K562 (cell line): ENCODE results near the gene AANAT. TPM values are rescaled to one million over a fixed set of nuclear protein-coding genes. Genes with fewer than 3 reads are reported as not detected.

Experiments used
- ATAC-seq: fragments of 200-7000 bp; cut with Tn5 transposase; 3 replicates; pipeline ENCODE4 v1.9.1; 2020; ENCODE audit warnings: moderate library complexity
- BruUV-seq: library from RNA; stranded (reverse); fragments of 400-500 nt; replicated peaks from 2 replicates; lab custom pipeline; 2021; lab: Mats Ljungman, UMichigan
- CTCF ChIA-PET: fragments of 300-600 bp; formaldehyde crosslinking; extraction: SDS; loops from one replicate; lab custom pipeline; 2021; ENCODE audit warnings: low intra/inter-chr PET ratio; lab: Yijun Ruan, JAX
- POLR2A ChIA-PET: fragments of 300-600, 350-650 bp; sonication (Branson Sonifier 250); formaldehyde crosslinking; extraction: SDS; loops from one replicate; lab custom pipeline; 2021; ENCODE audit warnings: antibody characterized with exemption, inconsistent platforms; lab: Yijun Ruan, JAX
- DNase-seq, 4 experiments: peaks; one replicate each; pipeline versions ENCODE4 v3.0.0 to v3.0.0-alpha.2; 2011 to 2018; ENCODE audit warnings: low spot score in 3 of 4, mixed read lengths in 3 of 4; ENCODE audit errors: extremely low read depth in 1 of 4
- FAIRE-seq: peaks from 2 replicates; lab custom pipeline; 2011; peaks lifted over from hg19 to GRCh38; lab: Jason Lieb, UNC
- H2AFZ ChIP-seq: 2 replicates; pipeline ENCODE4 v1.6.0; 2011; ENCODE audit warnings: low read depth, low read length, control low read depth, inconsistent platforms
- H3K27ac ChIP-seq: fragments of 200-600 bp; 3 replicates; pipeline ENCODE4 v1.8.0; 2011; ENCODE audit warnings: low read depth, mild to moderate bottlenecking, control low read depth, inconsistent platforms, low read length, moderate library complexity, mixed read lengths; ENCODE audit errors: extremely low read depth
- H3K27me3 ChIP-seq, 2 experiments: fragments of 300-600 bp in 1 of 2; 2 replicates in 1 of 2; 3 replicates in 1 of 2; pipeline versions ENCODE4 v1.6.0 to v1.8.0; 2011; ENCODE audit warnings: inconsistent platforms in 2 of 2, low read length in 2 of 2, mild to moderate bottlenecking in 1 of 2, mixed read lengths in 1 of 2, moderate library complexity in 1 of 2; ENCODE audit not compliant: control insufficient read depth in 2 of 2, insufficient read depth in 2 of 2
- H3K36me3 ChIP-seq: fragments of 300-600 bp; 3 replicates; pipeline ENCODE4 v1.8.0; 2011; ENCODE audit warnings: mild to moderate bottlenecking, low read length, inconsistent platforms; ENCODE audit not compliant: control insufficient read depth, insufficient read depth
- H3K4me1 ChIP-seq, 2 experiments: fragments of 200-600 bp in 1 of 2; replicated peaks in 1 of 2; 2 replicates in 1 of 2; 3 replicates in 1 of 2; pipeline versions ENCODE4 v1.5.1 to v1.8.0; 2011; ENCODE audit warnings: inconsistent platforms in 2 of 2, low read length in 2 of 2, mild to moderate bottlenecking in 1 of 2, mixed read lengths in 1 of 2, moderate library complexity in 1 of 2; ENCODE audit not compliant: control insufficient read depth in 2 of 2, insufficient read depth in 2 of 2
- H3K4me2 ChIP-seq: 2 replicates; pipeline ENCODE4 v1.6.1; 2011; ENCODE audit warnings: low read length, control low read depth, inconsistent platforms, mixed read lengths; ENCODE audit not compliant: insufficient read depth
- H3K4me3 ChIP-seq: fragments of 200-600 bp; sonication (generic), shearing (Covaris generic); 2 replicates; pipeline ENCODE4 v1.5.1; 2016; ENCODE audit warnings: control low read depth, inconsistent platforms
- H3K79me2 ChIP-seq: fragments of 200-600 bp; 3 replicates; pipeline ENCODE4 v1.8.0; 2011; ENCODE audit warnings: low read length, inconsistent platforms; ENCODE audit not compliant: control insufficient read depth, insufficient read depth
- H3K9ac ChIP-seq, 2 experiments: 2 replicates each; pipeline versions ENCODE4 v1.6.0 to v1.6.1; 2011; ENCODE audit warnings: low read depth in 2 of 2, low read length in 2 of 2, control low read depth in 1 of 2, inconsistent platforms in 1 of 2, mild to moderate bottlenecking in 1 of 2, mixed read lengths in 1 of 2; ENCODE audit not compliant: insufficient read depth in 1 of 2
- H3K9me1 ChIP-seq: one replicate; pipeline ENCODE4 v1.6.0; 2011; ENCODE audit warnings: inconsistent platforms, mild to moderate bottlenecking, low read length, moderate library complexity; ENCODE audit not compliant: control insufficient read depth, insufficient read depth
- H3K9me3 ChIP-seq: replicated peaks from 2 replicates; pipeline ENCODE4 v1.5.1; 2011; ENCODE audit warnings: low read depth, low read length, inconsistent platforms; ENCODE audit not compliant: control insufficient read depth, insufficient read depth
- H4K20me1 ChIP-seq: replicated peaks from 2 replicates; pipeline ENCODE4 v1.6.1; 2011; ENCODE audit warnings: low read length, inconsistent platforms, mixed read lengths; ENCODE audit not compliant: control insufficient read depth, insufficient read depth
- KLF10 ChIP-seq: fragments of 250-450 bp; sonication (Bioruptor Pico); IDR thresholded peaks from 2 replicates; pipeline ENCODE4 v1.6.1; 2021; ENCODE audit warnings: matching md5 sums
- NFATC3 ChIP-seq: fragments of 450-650 bp; IDR thresholded peaks from 2 replicates; pipeline ENCODE4 v1.6.1; 2017; ENCODE audit warnings: mild to moderate bottlenecking
- ZNF224 ChIP-seq: sonication (generic); formaldehyde crosslinking; IDR thresholded peaks from 2 replicates; pipeline ENCODE4 v1.8.0; 2022; ENCODE audit warnings: mild to moderate bottlenecking, missing genetic modification reagents
- WGBS: fragments of 100-300 bp; shearing (Covaris generic); methylation state at CpG from one replicate; pipeline ENCODE4 v1.1.6; 2016; ENCODE audit warnings: low coverage, mixed read lengths; ENCODE audit not compliant: insufficient coverage; ENCODE audit errors: missing lambda C conversion rate; 5-methylcytosine and 5-hydroxymethylcytosine counted together
- in situ Hi-C: fragments of 300-500 bp; cut with MboI; formaldehyde crosslinking; loops from 4 replicates; pipeline ENCODE4 v1.15.0; 2018; ENCODE audit warnings: inconsistent platforms, mixed read lengths
- intact Hi-C: fragments of 100-400 bp; cut with micrococcal nuclease; formaldehyde crosslinking; loops from 2 replicates; pipeline ENCODE4 v1.14.2; 2022
- polyA plus RNA-seq, 8 experiments: library from polyadenylated mRNA; depleted of rRNA in 4 of 8; stranded (reverse) in 5 of 8; unstranded in 3 of 8; fragments of >200 nt; fragmentation: Nextera tagmentation in 2 of 8; fragmentation: Illumina TruSeq in 1 of 8; extraction: Ambion mirVana in 2 of 8; extraction: Trizol in 1 of 8; gene quantifications; 2 replicates each; pipeline versions ENCODE4 v1.2.1 to v1.2.3, GENCODE V29; 2011 to 2014; ENCODE audit warnings: inconsistent platforms in 1 of 8, missing spikeins in 1 of 8
- total RNA-seq, 7 experiments: library from RNA; depleted of rRNA in 6 of 7; stranded (reverse); fragments of >200 nt in 6 of 7; fragmentation: Illumina TruSeq in 2 of 7; extraction: Trizol in 2 of 7; gene quantifications; 2 replicates each; pipeline versions ENCODE4 v1.2.1 to v1.2.3, GENCODE V29; 2011 to 2021; ENCODE audit warnings: low replicate concordance in 1 of 7
- TF ChIP-seq, protein P1 (sequence below): fragments of 450-650 bp; conservative IDR thresholded peaks from 2 replicates; pipeline ENCODE4 v1.6.1; 2016; ENCODE audit warnings: missing genetic modification characterization, low read depth, mild to moderate bottlenecking, missing compliant biosample characterization, moderate library complexity
- TF ChIP-seq, protein P2 (sequence below): fragments of 200-800 bp; sonication (Bioruptor generic); IDR thresholded peaks from 2 replicates; pipeline ENCODE4 v1.6.1; 2017; ENCODE audit warnings: missing genetic modification characterization, missing compliant biosample characterization
- TF ChIP-seq, protein P3 (sequence below): sonication (generic); formaldehyde crosslinking; IDR thresholded peaks from 2 replicates; pipeline ENCODE4 v1.8.0; 2023; ENCODE audit warnings: mild to moderate bottlenecking, missing genetic modification reagents

The AANAT gene
- total and polyA plus RNA-seq, 9 of the 15 experiments (the other 6 are each of a cell fraction or from before 2014, with no cell fraction given): not detected

DNA sequence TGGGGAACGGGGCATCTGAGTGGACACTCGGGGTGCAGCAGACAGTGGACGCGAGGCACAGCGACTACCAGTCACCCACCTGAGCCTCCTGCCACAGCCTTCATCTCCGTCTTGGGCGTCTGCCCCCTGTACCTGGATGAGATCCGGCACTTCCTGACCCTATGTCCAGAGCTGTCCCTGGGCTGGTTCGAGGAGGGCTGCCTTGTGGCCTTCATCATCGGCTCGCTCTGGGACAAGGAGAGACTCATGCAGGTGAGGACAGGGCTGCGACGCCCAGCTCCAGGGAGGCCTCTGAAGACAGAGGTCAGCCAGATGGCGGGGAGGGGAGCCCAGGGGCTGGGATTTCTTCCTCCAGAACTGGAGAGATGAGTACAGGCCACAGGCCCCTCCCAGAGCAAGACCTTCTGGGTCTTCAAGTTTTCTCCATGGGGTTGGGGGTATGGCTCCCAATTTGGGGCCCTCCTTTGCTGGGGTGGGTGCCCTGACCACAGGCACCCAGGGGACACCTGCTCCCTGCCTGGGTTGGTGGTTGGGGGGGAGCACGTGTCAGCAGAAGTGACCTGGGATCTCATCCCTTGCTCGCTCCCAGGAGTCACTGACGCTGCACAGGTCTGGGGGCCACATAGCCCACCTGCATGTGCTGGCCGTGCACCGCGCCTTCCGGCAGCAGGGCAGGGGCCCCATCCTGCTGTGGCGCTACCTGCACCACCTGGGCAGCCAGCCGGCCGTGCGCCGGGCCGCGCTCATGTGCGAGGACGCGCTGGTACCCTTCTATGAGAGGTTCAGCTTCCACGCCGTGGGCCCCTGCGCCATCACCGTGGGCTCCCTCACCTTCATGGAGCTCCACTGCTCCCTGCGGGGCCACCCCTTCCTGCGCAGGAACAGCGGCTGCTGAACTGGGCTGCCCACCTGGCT lies 1.9 kb downstream of the AANAT start:
- ATAC-seq: no peak
- H3K4me1 ChIP-seq: peaks cover 0 to 50% of the 10 kb centered on the region in 2 experiments; a peak in 2 of 5 replicates
- no peak overlapping the region for H3K4me3 ChIP-seq
- H3K9ac ChIP-seq: peak overlapping the region in 1 of 2 experiments; percentile 20; a peak in 1 of 4 replicates
- H3K27me3 ChIP-seq: peaks cover 10 to 49% of the 10 kb centered on the region in 2 experiments; a peak in 4 of 5 replicates
- no TSS peak for BruUV-seq
- H3K27ac ChIP-seq: no peak overlapping the region
- in situ Hi-C loops (loop anchor here (5.0 kb wide), 1 partner anchor 38 kb away; no protein-coding TSS in a partner anchor), intact Hi-C loops (no loop called here)
- no peaks in the 10 kb centered on the region for H3K79me2 ChIP-seq
- POLR2A ChIA-PET: interaction anchor here (1.0 kb wide), 1 partner anchor 11 kb away, joined by 3 read pairs; no protein-coding TSS in a partner anchor
- no peak overlapping the region for H2AFZ ChIP-seq
- TF ChIP-seq ZNF224 (CRISPR knock-in tag) (no peak), NFATC3 (no peak), KLF10 (CRISPR knock-in tag) (no peak)
- TF ChIP-seq, protein P1, sequence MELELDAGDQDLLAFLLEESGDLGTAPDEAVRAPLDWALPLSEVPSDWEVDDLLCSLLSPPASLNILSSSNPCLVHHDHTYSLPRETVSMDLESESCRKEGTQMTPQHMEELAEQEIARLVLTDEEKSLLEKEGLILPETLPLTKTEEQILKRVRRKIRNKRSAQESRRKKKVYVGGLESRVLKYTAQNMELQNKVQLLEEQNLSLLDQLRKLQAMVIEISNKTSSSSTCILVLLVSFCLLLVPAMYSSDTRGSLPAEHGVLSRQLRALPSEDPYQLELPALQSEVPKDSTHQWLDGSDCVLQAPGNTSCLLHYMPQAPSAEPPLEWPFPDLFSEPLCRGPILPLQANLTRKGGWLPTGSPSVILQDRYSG: no peak
- TF ChIP-seq, protein P2, sequence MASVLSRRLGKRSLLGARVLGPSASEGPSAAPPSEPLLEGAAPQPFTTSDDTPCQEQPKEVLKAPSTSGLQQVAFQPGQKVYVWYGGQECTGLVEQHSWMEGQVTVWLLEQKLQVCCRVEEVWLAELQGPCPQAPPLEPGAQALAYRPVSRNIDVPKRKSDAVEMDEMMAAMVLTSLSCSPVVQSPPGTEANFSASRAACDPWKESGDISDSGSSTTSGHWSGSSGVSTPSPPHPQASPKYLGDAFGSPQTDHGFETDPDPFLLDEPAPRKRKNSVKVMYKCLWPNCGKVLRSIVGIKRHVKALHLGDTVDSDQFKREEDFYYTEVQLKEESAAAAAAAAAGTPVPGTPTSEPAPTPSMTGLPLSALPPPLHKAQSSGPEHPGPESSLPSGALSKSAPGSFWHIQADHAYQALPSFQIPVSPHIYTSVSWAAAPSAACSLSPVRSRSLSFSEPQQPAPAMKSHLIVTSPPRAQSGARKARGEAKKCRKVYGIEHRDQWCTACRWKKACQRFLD (CRISPR knock-in tag): no peak
- TF ChIP-seq, protein P3, sequence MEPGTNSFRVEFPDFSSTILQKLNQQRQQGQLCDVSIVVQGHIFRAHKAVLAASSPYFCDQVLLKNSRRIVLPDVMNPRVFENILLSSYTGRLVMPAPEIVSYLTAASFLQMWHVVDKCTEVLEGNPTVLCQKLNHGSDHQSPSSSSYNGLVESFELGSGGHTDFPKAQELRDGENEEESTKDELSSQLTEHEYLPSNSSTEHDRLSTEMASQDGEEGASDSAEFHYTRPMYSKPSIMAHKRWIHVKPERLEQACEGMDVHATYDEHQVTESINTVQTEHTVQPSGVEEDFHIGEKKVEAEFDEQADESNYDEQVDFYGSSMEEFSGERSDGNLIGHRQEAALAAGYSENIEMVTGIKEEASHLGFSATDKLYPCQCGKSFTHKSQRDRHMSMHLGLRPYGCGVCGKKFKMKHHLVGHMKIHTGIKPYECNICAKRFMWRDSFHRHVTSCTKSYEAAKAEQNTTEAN (CRISPR knock-in tag): no peak
- no peak for DNase-seq
- no peak for FAIRE-seq
- H3K36me3 ChIP-seq: no peaks in the 10 kb centered on the region
- CTCF ChIA-PET: interaction anchor here (6.9 kb wide), 1 partner anchor 37 kb away, joined by 100 read pairs; no protein-coding TSS in a partner anchor
- peaks cover 5% of the 10 kb centered on the region; the same call in 1 of the 2 replicates for H4K20me1 ChIP-seq
- H3K9me3 ChIP-seq: no peaks in the 10 kb centered on the region
- H3K4me2 ChIP-seq: no peak overlapping the region
- WGBS: 33% methylated on average over 38 of the region's 38 CpGs
- peaks cover 2% of the 10 kb centered on the region for H3K9me1 ChIP-seq
